Liver (tissue), 9 donors: ENCODE results near the gene NAALADL1. TPM values are rescaled to one million over a fixed set of nuclear protein-coding genes. Genes with fewer than 3 reads are reported as not detected.
"Not testable (repeated sequence)": the region's sequence is repeated elsewhere in the genome, so short reads cannot be mapped to it uniquely, and the experiment has no call there.

Experiments used
- DNase-seq: peaks from one replicate; pipeline ENCODE4 v3.0.0-alpha.2; 2017; ENCODE audit warnings: low spot score
- H3K27ac ChIP-seq, 2 donors: one replicate each; pipeline ENCODE4 v1.7.0; 2013; ENCODE audit warnings: inconsistent platforms in 2 of 2, low read length in 2 of 2, control low read depth in 1 of 2, low read depth in 1 of 2, mild to moderate bottlenecking in 1 of 2
- H3K27me3 ChIP-seq, 4 donors: one replicate each; pipeline versions ENCODE4 v1.6.1 to v1.7.0; 2013; ENCODE audit warnings: low read length in 3 of 4, inconsistent platforms in 1 of 4, mild to moderate bottlenecking in 1 of 4, moderate library complexity in 1 of 4; ENCODE audit not compliant: control insufficient read depth in 4 of 4, insufficient read depth in 4 of 4
- H3K36me3 ChIP-seq, 4 donors: one replicate each; pipeline versions ENCODE4 v1.6.1 to v1.7.0; 2013; ENCODE audit warnings: low read length in 3 of 4, mild to moderate bottlenecking in 3 of 4, low read depth in 1 of 4, moderate library complexity in 1 of 4; ENCODE audit not compliant: control insufficient read depth in 4 of 4, insufficient read depth in 3 of 4
- H3K4me1 ChIP-seq, 4 donors: one replicate each; pipeline versions ENCODE4 v1.6.1 to v1.7.0; 2013; ENCODE audit warnings: low read length in 3 of 4, mild to moderate bottlenecking in 3 of 4, moderate library complexity in 1 of 4; ENCODE audit not compliant: control insufficient read depth in 4 of 4, insufficient read depth in 4 of 4
- H3K4me3 ChIP-seq, 3 donors: one replicate each; pipeline versions ENCODE4 v1.6.1 to v1.7.0; 2013; ENCODE audit warnings: low read length in 3 of 3, control low read depth in 1 of 3, low read depth in 1 of 3, mild to moderate bottlenecking in 1 of 3
- H3K9ac ChIP-seq, 2 donors: one replicate each; pipeline ENCODE4 v1.7.0; 2013; ENCODE audit warnings: low read length in 2 of 2, mild to moderate bottlenecking in 2 of 2, moderate library complexity in 2 of 2, control low read depth in 1 of 2, low read depth in 1 of 2
- H3K9me3 ChIP-seq, 4 donors: one replicate each; pipeline versions ENCODE4 v1.6.1 to v1.7.0; 2013; ENCODE audit warnings: low read length in 3 of 4; ENCODE audit not compliant: control insufficient read depth in 4 of 4
- EGR1 ChIP-seq, 2 donors: IDR thresholded peaks; 2 replicates each; pipeline ENCODE4 v1.6.1; 2016 to 2018; ENCODE audit warnings: antibody characterized with exemption in 2 of 2, low read depth in 2 of 2
- FOXA2 ChIP-seq: IDR thresholded peaks from 2 replicates; pipeline ENCODE4 v1.6.1; 2016; ENCODE audit warnings: antibody characterized with exemption
- GABPA ChIP-seq, 2 donors: IDR thresholded peaks in 1 of 2; conservative IDR thresholded peaks in 1 of 2; 2 replicates each; pipeline ENCODE4 v1.6.1; 2016; ENCODE audit warnings: antibody characterized with exemption in 2 of 2, mild to moderate bottlenecking in 1 of 2, moderate library complexity in 1 of 2
- HNF4A ChIP-seq, 2 donors: conservative IDR thresholded peaks; 2 replicates each; pipeline ENCODE4 v1.6.1; 2016; ENCODE audit warnings: antibody characterized with exemption in 2 of 2, mild to moderate bottlenecking in 2 of 2
- HNF4G ChIP-seq: IDR thresholded peaks from 2 replicates; pipeline ENCODE4 v1.6.1; 2016; ENCODE audit warnings: antibody characterized with exemption
- NR2F2 ChIP-seq: IDR thresholded peaks from 2 replicates; pipeline ENCODE4 v1.6.1; 2016; ENCODE audit warnings: antibody characterized with exemption
- RXRA ChIP-seq, 2 donors: IDR thresholded peaks; 2 replicates each; pipeline ENCODE4 v1.6.1; 2017 to 2018; ENCODE audit warnings: antibody characterized with exemption in 2 of 2, mild to moderate bottlenecking in 1 of 2
- TAF1 ChIP-seq: conservative IDR thresholded peaks from 2 replicates; pipeline ENCODE4 v1.6.1; 2016; ENCODE audit warnings: antibody characterized with exemption, mild to moderate bottlenecking
- WGBS: extraction: QIAGEN DNeasy Blood & Tissue Kit; methylation state at CpG from one replicate; pipeline ENCODE4 v1.1.7; 2013; 5-methylcytosine and 5-hydroxymethylcytosine counted together
- polyA plus RNA-seq, 2 donors: library from polyadenylated mRNA; stranded (reverse) in 1 of 2; unstranded in 1 of 2; fragments of 200-250 nt in 1 of 2; fragments of >200 nt in 1 of 2; fragmentation: Nextera tagmentation in 1 of 2; extraction: Ambion mirVana in 1 of 2; gene quantifications; one replicate each; pipeline versions ENCODE4 v1.2.1 to v1.2.3, GENCODE V29; 2013 to 2015
- total RNA-seq, 2 donors: library from RNA; depleted of rRNA; stranded (reverse); fragments of >200 nt; gene quantifications; one replicate each; pipeline ENCODE4 v1.2.3, GENCODE V29; 2014
- TF ChIP-seq, protein P1 (sequence below): IDR thresholded peaks from 2 replicates; pipeline ENCODE4 v1.6.1; 2016; ENCODE audit warnings: antibody characterized with exemption, mild to moderate bottlenecking
- TF ChIP-seq, protein P2 (sequence below): IDR thresholded peaks from 2 replicates; pipeline ENCODE4 v1.6.1; 2016; ENCODE audit warnings: antibody characterized with exemption
- TF ChIP-seq, protein P3 (sequence below): IDR thresholded peaks from 2 replicates; pipeline ENCODE4 v1.6.1; 2016; ENCODE audit warnings: antibody characterized with exemption
- TF ChIP-seq, protein P4 (sequence below): fragments of 150-350 bp; IDR thresholded peaks from 2 replicates; pipeline ENCODE4 v1.5.1; 2017; ENCODE audit warnings: improper control_type of control experiment, low read depth, low read length; ENCODE audit not compliant: missing input control
- donor health status: healthy.
- donor health status: healthy.
- donor health status: healthy.
- donor health status: healthy.
- donor health status: healthy.

NAALADL1 gene
- total and polyA plus RNA-seq, 4 donors: 1.2 to 2.1 (median 1.6) TPM

DNA sequence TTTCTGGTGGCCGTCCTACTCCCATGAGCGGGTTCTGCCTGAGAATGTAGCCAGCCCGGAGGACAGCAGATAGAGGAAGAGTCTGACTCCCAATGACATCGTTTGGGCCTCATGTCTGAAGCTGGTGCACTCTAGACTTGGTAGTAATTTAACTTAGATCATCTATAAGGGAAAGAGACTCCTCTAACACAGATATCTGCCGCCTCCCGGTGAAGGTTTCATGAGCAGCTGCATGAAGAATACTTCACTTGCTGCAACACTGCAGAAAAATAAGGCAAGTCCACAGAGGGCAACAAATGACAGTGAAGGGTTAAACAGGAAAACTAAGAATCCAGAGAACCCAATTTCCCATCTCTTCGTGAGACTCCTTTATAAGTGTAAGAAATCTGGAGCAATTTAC is 50.3 kb downstream of the NAALADL1 start:
- no peaks in the 10 kb centered on the region for H3K9me3 ChIP-seq

DNA sequence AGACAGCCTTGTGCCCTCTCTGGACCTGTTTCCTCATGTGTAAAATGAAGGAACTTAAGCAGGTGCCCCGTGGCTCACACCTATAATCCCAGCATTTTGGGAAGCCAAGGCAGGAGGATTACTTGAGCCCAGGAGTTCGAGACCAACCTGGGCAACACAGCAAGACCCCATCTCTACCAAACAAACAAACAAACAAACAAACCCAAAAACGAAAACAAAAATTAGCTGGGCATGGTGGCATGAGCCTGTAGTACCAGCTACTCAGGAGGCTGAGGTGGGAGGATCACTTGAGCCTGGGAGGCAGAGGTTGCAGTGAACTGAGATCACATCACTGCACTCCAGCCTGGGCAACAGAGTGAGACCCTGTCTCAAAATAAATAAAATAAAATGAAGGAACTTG is 54.4 kb downstream of the NAALADL1 start:
- 74% methylated on average over 3 of the region's 3 CpGs for WGBS

More for the DNA sequence above, 50.3 kb downstream of the NAALADL1 start:
- H3K4me1 ChIP-seq: peaks cover 0 to 1% (median under 1%) of the 10 kb centered on the region in 4 donors
- H3K9ac ChIP-seq: no peak overlapping the region
- no peak for TF ChIP-seq HNF4G
- no peak for DNase-seq
- 78% methylated on average over 7 of the region's 7 CpGs for WGBS
- no peaks in the 10 kb centered on the region for H3K27me3 ChIP-seq
- H3K4me3 ChIP-seq: no peak overlapping the region
- no peak overlapping the region for H3K27ac ChIP-seq
- H3K36me3 ChIP-seq: no peaks in the 10 kb centered on the region

DNA sequence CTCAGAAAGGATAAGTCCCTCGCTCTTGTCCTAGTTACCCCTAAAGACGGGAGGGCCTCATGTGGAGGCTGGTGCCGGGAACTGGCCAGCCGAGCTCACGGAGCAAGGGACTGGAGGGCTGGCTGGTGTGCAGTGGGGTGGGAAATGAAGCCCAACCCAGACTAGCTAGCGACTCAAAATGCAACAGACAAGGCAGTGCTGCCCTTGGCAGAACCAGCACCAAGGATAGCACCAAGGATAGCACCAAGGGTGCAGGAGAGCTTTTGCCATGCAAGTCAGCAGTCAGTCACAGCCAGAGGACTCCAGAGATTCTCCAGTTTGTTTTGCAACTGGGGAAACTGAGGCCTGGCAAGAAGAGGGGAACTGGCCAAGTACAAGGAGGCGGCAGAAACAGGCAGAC is 55.1 kb downstream of the NAALADL1 start:
- H3K4me3 ChIP-seq: no peak overlapping the region
- H3K27ac ChIP-seq: no peak overlapping the region
- TF ChIP-seq, protein P1, sequence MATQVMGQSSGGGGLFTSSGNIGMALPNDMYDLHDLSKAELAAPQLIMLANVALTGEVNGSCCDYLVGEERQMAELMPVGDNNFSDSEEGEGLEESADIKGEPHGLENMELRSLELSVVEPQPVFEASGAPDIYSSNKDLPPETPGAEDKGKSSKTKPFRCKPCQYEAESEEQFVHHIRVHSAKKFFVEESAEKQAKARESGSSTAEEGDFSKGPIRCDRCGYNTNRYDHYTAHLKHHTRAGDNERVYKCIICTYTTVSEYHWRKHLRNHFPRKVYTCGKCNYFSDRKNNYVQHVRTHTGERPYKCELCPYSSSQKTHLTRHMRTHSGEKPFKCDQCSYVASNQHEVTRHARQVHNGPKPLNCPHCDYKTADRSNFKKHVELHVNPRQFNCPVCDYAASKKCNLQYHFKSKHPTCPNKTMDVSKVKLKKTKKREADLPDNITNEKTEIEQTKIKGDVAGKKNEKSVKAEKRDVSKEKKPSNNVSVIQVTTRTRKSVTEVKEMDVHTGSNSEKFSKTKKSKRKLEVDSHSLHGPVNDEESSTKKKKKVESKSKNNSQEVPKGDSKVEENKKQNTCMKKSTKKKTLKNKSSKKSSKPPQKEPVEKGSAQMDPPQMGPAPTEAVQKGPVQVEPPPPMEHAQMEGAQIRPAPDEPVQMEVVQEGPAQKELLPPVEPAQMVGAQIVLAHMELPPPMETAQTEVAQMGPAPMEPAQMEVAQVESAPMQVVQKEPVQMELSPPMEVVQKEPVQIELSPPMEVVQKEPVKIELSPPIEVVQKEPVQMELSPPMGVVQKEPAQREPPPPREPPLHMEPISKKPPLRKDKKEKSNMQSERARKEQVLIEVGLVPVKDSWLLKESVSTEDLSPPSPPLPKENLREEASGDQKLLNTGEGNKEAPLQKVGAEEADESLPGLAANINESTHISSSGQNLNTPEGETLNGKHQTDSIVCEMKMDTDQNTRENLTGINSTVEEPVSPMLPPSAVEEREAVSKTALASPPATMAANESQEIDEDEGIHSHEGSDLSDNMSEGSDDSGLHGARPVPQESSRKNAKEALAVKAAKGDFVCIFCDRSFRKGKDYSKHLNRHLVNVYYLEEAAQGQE: peak; percentile 45
- TF ChIP-seq, protein P2, sequence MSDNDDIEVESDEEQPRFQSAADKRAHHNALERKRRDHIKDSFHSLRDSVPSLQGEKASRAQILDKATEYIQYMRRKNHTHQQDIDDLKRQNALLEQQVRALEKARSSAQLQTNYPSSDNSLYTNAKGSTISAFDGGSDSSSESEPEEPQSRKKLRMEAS: no peak
- H3K9me3 ChIP-seq: no peaks in the 10 kb centered on the region
- no peaks in the 10 kb centered on the region for H3K27me3 ChIP-seq
- H3K36me3 ChIP-seq: no peaks in the 10 kb centered on the region
- H3K4me1 ChIP-seq: no peaks in the 10 kb centered on the region
- H3K9ac ChIP-seq: no peak overlapping the region
- DNase-seq: no peak
- WGBS: 87% methylated on average over 7 of the region's 7 CpGs

More for the DNA sequence above, 54.4 kb downstream of the NAALADL1 start:
- H3K9ac ChIP-seq, H3K27ac ChIP-seq, H3K4me1 ChIP-seq, H3K4me3 ChIP-seq, H3K9me3 ChIP-seq, H3K36me3 ChIP-seq, H3K27me3 ChIP-seq, DNase-seq: not testable (repeated sequence)

DNA sequence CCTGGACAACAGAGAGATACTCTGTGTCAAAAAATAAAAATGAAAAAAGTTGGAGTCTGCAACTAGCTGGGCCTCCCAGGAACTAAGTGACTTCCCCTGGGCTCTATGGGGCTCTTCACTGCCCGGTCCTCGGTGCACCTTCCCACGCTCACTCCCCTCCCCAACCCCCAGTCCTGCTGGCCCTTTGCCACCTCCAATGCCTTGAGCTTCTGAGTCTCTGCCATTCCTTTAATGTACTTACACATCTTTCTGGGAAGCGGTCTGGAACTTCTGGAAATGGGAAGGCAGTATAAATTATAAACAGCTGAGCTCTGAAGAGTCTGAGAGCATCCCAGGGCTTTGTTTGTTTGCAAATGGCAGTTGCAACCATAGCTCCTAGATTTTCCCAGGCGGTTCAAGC is 55.6 kb downstream of the NAALADL1 start:
- no peak for DNase-seq
- 91% methylated on average over 5 of the region's 5 CpGs for WGBS
- TF ChIP-seq TAF1 (no peak), HNF4A (conservative IDR thresholded peaks at IDR 0.05) (no peak), RXRA (IDR thresholded peaks at IDR 0.05) (no peak), EGR1 (IDR thresholded peaks at IDR 0.05; ENCODE audit: low read depth in 2 of 2) (no peak), GABPA (IDR thresholded peaks at IDR 0.05 in 1 of 2, conservative IDR thresholded peaks at IDR 0.05 in 1 of 2) (no peak), NR2F2 (no peak), HNF4G (no peak), FOXA2 (no peak)
- TF ChIP-seq, protein P3, sequence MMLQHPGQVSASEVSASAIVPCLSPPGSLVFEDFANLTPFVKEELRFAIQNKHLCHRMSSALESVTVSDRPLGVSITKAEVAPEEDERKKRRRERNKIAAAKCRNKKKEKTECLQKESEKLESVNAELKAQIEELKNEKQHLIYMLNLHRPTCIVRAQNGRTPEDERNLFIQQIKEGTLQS: no peak
- TF ChIP-seq, protein P4, sequence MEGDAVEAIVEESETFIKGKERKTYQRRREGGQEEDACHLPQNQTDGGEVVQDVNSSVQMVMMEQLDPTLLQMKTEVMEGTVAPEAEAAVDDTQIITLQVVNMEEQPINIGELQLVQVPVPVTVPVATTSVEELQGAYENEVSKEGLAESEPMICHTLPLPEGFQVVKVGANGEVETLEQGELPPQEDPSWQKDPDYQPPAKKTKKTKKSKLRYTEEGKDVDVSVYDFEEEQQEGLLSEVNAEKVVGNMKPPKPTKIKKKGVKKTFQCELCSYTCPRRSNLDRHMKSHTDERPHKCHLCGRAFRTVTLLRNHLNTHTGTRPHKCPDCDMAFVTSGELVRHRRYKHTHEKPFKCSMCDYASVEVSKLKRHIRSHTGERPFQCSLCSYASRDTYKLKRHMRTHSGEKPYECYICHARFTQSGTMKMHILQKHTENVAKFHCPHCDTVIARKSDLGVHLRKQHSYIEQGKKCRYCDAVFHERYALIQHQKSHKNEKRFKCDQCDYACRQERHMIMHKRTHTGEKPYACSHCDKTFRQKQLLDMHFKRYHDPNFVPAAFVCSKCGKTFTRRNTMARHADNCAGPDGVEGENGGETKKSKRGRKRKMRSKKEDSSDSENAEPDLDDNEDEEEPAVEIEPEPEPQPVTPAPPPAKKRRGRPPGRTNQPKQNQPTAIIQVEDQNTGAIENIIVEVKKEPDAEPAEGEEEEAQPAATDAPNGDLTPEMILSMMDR: no peak
- TF ChIP-seq, protein P1: no peak
- Histone ChIP-seq H3K36me3 (no peaks in the 10 kb centered on the region), H3K4me3 (no peak overlapping the region), H3K27me3 (no peaks in the 10 kb centered on the region), H3K4me1 (no peaks in the 10 kb centered on the region), H3K9ac (no peak overlapping the region), H3K27ac (no peak overlapping the region), H3K9me3 (no peaks in the 10 kb centered on the region)
